AG09309 (cell line): ENCODE data around the gene EP400.

Experiments
- DNase-seq: peaks from one replicate; pipeline ENCODE4 v3.0.0-alpha.2; 2010; ENCODE audit warnings: low read depth
- H3K4me3 ChIP-seq: 2 replicates; pipeline ENCODE4 v1.5.1; 2011; ENCODE audit warnings: mild to moderate bottlenecking, low read depth, low read length, moderate library complexity; ENCODE audit not compliant: control insufficient read depth
- TF ChIP-seq, protein P1 (sequence below): IDR thresholded peaks from 2 replicates; pipeline ENCODE4 v1.5.1; 2011; ENCODE audit warnings: mild to moderate bottlenecking, low read depth, low read length, inconsistent platforms; ENCODE audit not compliant: insufficient read depth, control insufficient read depth; ENCODE audit errors: missing control alignments

EP400 gene

DNA sequence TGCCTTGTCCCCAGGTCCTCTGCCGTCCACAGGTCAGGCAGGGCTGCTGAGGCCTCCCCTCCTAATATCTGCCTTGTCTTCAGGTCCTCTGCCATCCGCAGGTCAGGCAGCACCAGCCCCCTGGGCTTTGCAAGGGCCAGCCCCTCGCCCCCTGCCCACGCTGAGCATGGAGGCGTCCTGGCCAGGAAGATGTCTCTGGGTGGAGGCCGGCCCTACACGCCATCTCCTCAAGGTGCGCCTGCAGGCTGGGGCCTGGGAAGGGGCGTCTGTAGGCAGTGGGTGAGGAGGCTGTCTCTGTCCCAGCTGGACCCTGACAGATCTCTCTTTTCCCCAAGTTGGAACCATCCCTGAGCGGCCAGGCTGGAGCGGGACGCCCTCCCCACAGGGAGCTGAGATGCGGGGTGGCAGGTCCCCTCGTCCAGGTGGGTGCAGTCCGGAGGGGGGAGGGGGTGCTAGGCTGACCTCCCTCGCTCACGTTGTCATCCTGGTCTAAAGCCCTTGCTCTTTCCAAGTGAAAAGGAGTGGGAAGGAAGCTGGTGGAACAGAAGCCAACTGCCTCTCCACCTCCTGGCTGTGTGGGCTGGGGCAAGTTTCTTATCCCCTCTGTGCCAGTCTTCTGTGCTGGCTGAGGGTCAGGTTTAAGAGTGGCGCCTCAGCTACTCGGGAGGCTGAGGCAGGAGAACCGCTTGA is 34.6 kb upstream of the EP400 start:
- TF ChIP-seq, protein P1, sequence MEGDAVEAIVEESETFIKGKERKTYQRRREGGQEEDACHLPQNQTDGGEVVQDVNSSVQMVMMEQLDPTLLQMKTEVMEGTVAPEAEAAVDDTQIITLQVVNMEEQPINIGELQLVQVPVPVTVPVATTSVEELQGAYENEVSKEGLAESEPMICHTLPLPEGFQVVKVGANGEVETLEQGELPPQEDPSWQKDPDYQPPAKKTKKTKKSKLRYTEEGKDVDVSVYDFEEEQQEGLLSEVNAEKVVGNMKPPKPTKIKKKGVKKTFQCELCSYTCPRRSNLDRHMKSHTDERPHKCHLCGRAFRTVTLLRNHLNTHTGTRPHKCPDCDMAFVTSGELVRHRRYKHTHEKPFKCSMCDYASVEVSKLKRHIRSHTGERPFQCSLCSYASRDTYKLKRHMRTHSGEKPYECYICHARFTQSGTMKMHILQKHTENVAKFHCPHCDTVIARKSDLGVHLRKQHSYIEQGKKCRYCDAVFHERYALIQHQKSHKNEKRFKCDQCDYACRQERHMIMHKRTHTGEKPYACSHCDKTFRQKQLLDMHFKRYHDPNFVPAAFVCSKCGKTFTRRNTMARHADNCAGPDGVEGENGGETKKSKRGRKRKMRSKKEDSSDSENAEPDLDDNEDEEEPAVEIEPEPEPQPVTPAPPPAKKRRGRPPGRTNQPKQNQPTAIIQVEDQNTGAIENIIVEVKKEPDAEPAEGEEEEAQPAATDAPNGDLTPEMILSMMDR: no peak
- no peak for DNase-seq
- H3K4me3 ChIP-seq: no peak overlapping the region

DNA sequence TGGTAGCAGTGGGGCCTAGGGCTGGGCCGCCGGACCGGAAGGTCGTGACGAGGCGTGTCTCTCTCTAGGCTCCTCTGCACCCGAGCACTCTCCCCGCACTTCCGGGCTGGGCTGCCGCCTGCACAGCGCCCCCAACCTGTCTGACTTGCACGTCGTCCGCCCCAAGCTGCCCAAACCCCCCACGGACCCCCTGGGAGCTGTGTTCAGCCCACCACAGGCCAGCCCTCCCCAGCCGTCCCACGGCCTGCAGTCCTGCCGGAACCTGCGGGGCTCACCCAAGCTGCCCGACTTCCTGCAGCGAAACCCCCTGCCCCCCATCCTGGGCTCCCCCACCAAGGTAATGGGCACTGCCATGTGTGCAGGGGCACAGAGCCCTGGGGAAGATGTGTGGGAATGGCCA is 33.9 kb upstream of the EP400 start:
- TF ChIP-seq, protein P1: no peak
- H3K4me3 ChIP-seq: no peak overlapping the region
- DNase-seq: no peak

DNA sequence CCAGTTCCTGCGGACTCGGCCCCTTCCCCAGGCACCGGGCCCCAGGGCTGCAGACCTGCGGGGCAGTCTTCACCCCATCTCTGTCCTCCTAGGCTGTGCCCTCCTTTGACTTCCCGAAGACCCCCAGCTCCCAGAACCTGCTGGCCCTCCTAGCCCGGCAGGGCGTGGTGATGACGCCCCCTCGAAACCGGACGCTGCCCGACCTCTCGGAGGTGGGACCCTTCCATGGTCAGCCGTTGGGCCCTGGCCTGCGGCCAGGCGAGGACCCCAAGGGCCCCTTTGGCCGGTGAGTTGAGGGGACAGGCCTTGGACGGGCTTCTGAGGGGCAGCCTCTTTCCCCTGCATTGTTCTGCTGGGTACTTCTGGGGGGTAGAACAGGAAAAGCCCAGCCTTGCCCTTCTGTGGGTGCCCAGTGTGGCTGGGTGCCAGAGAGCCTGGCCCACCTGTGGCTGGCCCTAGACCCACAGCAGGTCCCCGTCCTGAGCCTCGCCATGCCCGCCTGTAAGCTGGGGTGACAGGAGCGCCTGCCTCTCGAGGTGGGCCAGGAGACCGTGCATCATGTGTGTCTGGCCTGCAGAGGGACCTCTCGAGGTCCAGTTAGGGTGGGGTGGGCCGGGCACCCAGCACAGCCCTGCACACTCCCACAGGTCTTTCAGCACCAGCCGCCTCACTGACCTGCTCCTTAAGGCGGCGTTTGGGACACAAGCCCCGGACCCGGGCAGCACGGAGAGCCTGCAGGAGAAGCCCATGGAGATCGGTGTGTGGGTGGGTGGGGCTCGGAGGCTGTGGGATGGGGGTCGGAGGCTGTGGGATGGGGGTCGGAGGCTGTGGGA is 33.2 kb upstream of the EP400 start:
- no peak overlapping the region for H3K4me3 ChIP-seq
- DNase-seq: no peak
- TF ChIP-seq, protein P1: no peak

DNA sequence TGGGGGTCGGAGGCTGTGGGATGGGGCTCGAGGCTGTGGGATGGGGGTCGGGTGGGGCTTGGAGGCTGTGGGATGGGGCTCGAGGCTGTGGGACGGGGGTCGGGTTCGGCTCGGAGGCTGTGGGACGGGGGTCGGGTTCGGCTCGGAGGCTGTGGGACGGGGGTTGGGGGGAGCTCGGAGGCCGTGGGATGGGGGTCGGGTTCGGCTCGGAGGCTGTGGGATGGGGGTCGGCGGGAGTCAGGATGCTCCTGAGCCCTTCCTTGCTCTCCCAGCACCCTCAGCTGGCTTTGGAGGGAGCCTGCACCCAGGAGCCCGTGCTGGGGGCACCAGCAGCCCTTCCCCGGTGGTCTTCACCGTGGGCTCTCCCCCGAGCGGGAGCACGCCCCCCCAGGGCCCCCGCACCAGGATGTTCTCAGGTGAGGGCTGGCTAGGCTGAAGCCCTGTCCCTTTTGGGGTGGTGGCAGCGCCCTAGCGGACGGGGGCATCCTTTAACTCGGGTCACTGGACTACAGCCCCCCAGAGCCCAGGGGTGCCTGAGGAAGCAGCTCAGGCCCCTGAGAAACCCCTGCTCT is 32.5 kb upstream of the EP400 start:
- TF ChIP-seq, protein P1: no peak
- no peak for DNase-seq
- H3K4me3 ChIP-seq: no peak overlapping the region

DNA sequence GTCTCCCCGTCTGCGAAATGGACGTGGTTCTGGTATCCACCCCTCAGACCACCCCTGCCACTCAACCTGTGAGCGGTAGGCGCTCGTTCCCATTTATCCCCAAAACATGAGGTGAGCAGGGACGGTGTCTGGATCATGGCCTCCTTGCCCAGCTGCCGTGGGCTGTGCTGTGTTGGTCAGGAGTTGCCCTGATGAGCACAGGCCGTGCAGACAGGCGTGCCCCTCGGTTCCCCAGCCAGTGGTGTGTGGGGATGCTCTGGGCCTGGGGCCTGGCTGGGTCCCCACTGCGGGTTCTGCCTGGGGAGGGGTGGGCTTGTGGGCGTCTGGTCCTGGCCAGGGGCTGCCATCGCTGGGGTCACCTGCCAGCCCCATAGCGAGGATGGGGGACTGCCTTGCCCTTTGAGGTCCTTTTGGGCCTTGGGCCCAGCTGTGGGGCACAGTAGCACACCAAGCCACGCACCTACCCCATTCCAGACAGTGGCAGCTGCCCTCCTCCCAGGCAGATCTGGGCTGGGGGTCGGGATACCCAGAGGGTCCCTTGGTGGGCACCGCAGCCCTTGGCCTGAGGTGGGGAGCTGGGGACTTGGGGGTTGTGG is 31.9 kb upstream of the EP400 start:
- DNase-seq: no peak
- H3K4me3 ChIP-seq: no peak overlapping the region
- TF ChIP-seq, protein P1: no peak

DNA sequence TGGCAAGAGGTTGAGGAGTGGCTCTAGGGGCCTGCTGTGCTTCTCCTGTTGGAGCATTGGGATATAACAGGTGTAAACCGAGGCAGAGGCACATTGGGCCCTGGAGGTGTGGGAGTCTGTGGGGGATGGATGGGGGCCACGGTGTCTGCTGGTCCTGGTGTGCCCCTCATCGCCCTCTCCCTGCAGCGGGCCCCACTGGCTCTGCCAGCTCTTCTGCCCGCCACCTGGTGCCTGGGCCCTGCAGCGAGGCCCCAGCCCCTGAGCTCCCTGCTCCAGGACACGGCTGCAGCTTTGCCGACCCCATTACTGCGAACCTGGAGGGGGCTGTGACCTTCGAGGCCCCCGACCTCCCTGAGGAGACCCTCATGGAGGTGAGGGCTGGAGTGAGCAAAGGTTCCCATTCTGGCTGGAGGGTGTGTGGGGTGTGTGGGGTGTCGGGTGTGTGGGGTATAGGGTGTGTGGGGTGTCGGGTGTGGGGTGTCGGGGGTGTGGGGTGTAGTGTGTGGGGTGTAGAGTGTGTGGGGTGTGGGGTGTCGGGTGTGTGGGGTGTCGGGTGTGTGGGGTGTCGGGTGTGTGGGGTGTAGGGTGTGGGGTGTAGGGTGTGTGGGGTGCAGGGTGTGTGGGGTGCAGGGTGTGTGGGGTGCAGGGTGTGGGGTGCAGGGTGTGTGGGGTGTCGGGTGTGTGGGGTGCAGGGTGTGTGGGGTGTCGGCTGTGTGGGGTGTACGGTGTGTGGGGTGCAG is 31.3 kb upstream of the EP400 start:
- no peak for DNase-seq
- TF ChIP-seq, protein P1: no peak
- no peak overlapping the region for H3K4me3 ChIP-seq
